Stomach (tissue), 9 donors: Measurements from ENCODE around the gene ULK4. TPM values are rescaled to one million over a fixed set of nuclear protein-coding genes. Genes with fewer than 3 reads are reported as not detected.

Experiments
- DNase-seq, 2 donors: peaks; one replicate each; pipeline versions ENCODE4 v3.0.0 to v3.0.0-alpha.2; 2013 to 2019
- H3K27ac ChIP-seq, 5 donors: fragments of 200-600 bp in 4 of 5; sonication (generic) in 4 of 5; one replicate each; pipeline ENCODE4 v1.5.1; 2013 to 2019; ENCODE audit warnings: mild to moderate bottlenecking in 1 of 5, moderate library complexity in 1 of 5
- H3K27me3 ChIP-seq, 3 donors: fragments of 200-600 bp; sonication (generic); one replicate each; pipeline ENCODE4 v1.5.1; 2017 to 2019; ENCODE audit warnings: mixed run types in 1 of 3
- H3K36me3 ChIP-seq, 4 donors: fragments of 200-600 bp; sonication (generic); 1 replicate in 3 of 4; 2 replicates in 1 of 4; pipeline ENCODE4 v1.5.1; 2016 to 2019
- H3K4me1 ChIP-seq, 4 donors: fragments of 200-600 bp; sonication (generic); one replicate each; pipeline ENCODE4 v1.5.1; 2016 to 2019
- H3K4me3 ChIP-seq, 4 donors: fragments of 200-600 bp; sonication (generic) in 3 of 4; one replicate each; pipeline ENCODE4 v1.5.1; 2016 to 2019; ENCODE audit warnings: mild to moderate bottlenecking in 1 of 4
- H3K9me3 ChIP-seq, 4 donors: fragments of 200-600 bp; sonication (generic); one replicate each; pipeline ENCODE4 v1.5.1; 2016 to 2019
- EP300 ChIP-seq: sonication (generic); formaldehyde crosslinking; IDR thresholded peaks from one replicate; pipeline ENCODE4 v1.6.1; 2017; ENCODE audit warnings: antibody characterized with exemption
- POLR2A ChIP-seq, 4 donors: fragments of 450-650 bp; IDR thresholded peaks; one replicate each; pipeline ENCODE4 v1.6.1; 2016; ENCODE audit warnings: antibody characterized with exemption in 4 of 4, control low read depth in 2 of 4, mild to moderate bottlenecking in 1 of 4, moderate library complexity in 1 of 4
- POLR2AphosphoS5 ChIP-seq, 3 donors: sonication (generic); formaldehyde crosslinking; IDR thresholded peaks; one replicate each; pipeline ENCODE4 v1.6.1; 2016; ENCODE audit warnings: antibody characterized with exemption in 3 of 3
- WGBS, 5 donors: extraction: QIAGEN DNeasy Blood & Tissue Kit in 3 of 5; methylation state at CpG; one replicate each; pipeline versions ENCODE4 v1.1.5 to v1.1.7; 2013 to 2018; 5-methylcytosine and 5-hydroxymethylcytosine counted together
- intact Hi-C: fragments of 100-400 bp; cut with DNase I; formaldehyde crosslinking; loops from one replicate; pipeline ENCODE4 v1.15.1; 2023; ENCODE audit warnings: low total_unique reads
- polyA plus RNA-seq, 3 donors: library from polyadenylated mRNA; stranded (reverse); fragments of 200-250 nt; gene quantifications; one replicate each; pipeline ENCODE4 v1.2.3, GENCODE V29; 2013
- total RNA-seq, 5 donors: library from RNA; depleted of rRNA; stranded (reverse); fragments of >200 nt; gene quantifications; one replicate each; pipeline versions ENCODE4 v1.1.0 to v1.2.3, GENCODE V29; 2014 to 2016
- TF ChIP-seq, protein P1 (sequence below), 7 experiments: fragments of 450-650 bp in 4 of 7; fragments of 200-600 bp in 3 of 7; sonication (generic) in 3 of 7; IDR thresholded peaks; one replicate each; pipeline ENCODE4 v1.5.1; 2016 to 2019; ENCODE audit warnings: antibody characterized with exemption in 7 of 7, control low read depth in 2 of 7, mild to moderate bottlenecking in 1 of 7
- donor health status: healthy with polysubstance abuse.
- donor health status: Bipolar disorder and iron deficiency.
- donor health status: healthy.

The ULK4 gene
- total and polyA plus RNA-seq, 8 donors, result 1.6 to 150 (median 7.4) TPM

DNA sequence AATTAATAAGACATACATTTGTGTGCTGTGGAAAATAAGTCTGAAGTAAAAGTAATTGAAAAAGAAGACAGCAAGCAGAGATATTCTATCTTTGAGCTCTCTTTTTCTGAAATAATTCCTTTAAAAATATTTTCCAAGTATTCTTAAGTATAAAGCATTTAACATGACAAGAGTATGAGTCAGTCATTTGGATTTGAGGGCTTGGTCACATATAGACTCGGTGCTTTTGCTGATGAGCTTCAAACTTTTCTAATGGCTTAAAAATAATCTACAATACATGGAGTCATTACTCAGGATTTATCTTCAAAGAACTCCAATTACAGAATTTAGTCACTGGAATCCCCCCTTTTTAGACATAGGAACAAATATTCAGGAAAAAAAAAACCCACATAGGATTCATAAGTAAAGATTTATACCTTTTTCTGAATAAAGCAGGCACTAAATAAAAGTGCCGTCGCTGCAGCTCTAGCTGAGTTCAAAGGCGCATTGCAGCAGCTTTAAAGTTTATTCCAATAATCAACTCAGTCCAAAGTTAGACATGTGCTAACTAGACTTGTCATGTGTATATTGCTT lies 615.1 kb downstream of the ULK4 start:
- Histone ChIP-seq H3K27ac (no peak overlapping the region), H3K27me3 (no peaks in the 10 kb centered on the region), H3K4me3 (no peak overlapping the region), H3K36me3 (no peaks in the 10 kb centered on the region), H3K4me1 (no peaks in the 10 kb centered on the region), H3K9me3 (peaks cover 0 to 6% (median 4%) of the 10 kb centered on the region in 4 donors)
- TF ChIP-seq, protein P1, sequence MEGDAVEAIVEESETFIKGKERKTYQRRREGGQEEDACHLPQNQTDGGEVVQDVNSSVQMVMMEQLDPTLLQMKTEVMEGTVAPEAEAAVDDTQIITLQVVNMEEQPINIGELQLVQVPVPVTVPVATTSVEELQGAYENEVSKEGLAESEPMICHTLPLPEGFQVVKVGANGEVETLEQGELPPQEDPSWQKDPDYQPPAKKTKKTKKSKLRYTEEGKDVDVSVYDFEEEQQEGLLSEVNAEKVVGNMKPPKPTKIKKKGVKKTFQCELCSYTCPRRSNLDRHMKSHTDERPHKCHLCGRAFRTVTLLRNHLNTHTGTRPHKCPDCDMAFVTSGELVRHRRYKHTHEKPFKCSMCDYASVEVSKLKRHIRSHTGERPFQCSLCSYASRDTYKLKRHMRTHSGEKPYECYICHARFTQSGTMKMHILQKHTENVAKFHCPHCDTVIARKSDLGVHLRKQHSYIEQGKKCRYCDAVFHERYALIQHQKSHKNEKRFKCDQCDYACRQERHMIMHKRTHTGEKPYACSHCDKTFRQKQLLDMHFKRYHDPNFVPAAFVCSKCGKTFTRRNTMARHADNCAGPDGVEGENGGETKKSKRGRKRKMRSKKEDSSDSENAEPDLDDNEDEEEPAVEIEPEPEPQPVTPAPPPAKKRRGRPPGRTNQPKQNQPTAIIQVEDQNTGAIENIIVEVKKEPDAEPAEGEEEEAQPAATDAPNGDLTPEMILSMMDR (IDR thresholded peaks at IDR 0.05), result no peak
- TF ChIP-seq POLR2A (IDR thresholded peaks at IDR 0.05), result no peak
- TF ChIP-seq EP300, result no peak
- TF ChIP-seq POLR2AphosphoS5 (IDR thresholded peaks at IDR 0.05), result no peak
- WGBS, 5 donors, result 72 to 88% (median 80%) methylated on average over 4 of the region's 4 CpGs
- intact Hi-C loops, result no loop called here
- no peak for DNase-seq

DNA sequence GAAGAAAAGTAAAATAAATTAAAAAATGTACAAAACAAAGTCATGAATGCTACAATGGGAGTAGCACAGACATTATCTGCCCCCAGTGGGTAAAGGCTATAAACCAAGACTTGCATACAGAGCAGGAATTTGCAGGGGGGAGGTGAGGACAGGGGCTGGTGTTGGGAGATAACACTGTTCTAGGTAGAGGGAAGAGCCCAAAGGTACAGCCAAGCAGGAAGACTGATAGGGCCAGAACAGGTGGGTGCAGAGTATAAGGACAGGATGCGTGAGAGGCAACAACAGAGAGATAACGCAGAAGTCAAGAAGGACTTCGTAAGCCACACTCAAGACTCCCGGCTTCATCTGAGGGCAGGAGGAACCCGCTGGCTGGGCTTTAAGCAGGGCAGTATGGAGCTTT lies 616.1 kb downstream of the ULK4 start:
- H3K9me3 ChIP-seq, result peaks cover 0 to 6% (median 4%) of the 10 kb centered on the region in 4 donors
- no peaks in the 10 kb centered on the region for H3K27me3 ChIP-seq
- H3K4me3 ChIP-seq, result no peak overlapping the region
- no peak overlapping the region for H3K27ac ChIP-seq
- DNase-seq, result no peak
- TF ChIP-seq EP300 (no peak), POLR2A (IDR thresholded peaks at IDR 0.05) (no peak), POLR2AphosphoS5 (IDR thresholded peaks at IDR 0.05) (no peak)
- TF ChIP-seq, protein P1 (IDR thresholded peaks at IDR 0.05), result no peak
- WGBS, 5 donors, result 91 to 95% (median 93%) methylated on average over 5 of the region's 5 CpGs
- intact Hi-C loops, result no loop called here
- H3K4me1 ChIP-seq, result no peaks in the 10 kb centered on the region
- no peaks in the 10 kb centered on the region for H3K36me3 ChIP-seq

DNA sequence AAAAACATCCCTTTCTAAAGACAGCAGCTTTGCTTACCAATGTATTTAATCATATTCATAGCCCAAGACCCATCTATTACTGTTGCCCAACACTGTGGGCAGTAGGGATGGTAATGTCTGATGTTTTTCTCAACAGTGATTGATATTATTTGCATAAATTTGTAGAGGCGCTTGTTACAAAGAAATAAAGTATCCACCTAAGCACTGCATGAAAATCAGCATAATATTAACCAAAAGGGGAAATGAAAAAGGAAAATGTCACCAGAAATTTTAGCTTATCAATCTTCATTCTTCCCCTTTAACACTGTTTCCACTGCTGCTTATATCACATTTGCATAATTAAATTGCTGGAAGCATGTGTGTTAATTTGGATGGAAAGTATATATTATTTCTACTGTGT lies 622.1 kb downstream of the ULK4 start:
- no peak for DNase-seq
- WGBS, 5 donors, result 85 to 94% (median 94%) methylated on average over 1 of the region's 1 CpG
- intact Hi-C loops, result no loop called here
- peaks cover 0 to 6% (median 0%) of the 10 kb centered on the region in 4 donors for H3K9me3 ChIP-seq
- TF ChIP-seq POLR2A (IDR thresholded peaks at IDR 0.05) (no peak), EP300 (no peak), POLR2AphosphoS5 (IDR thresholded peaks at IDR 0.05) (no peak)
- TF ChIP-seq, protein P1 (IDR thresholded peaks at IDR 0.05), result no peak
- no peaks in the 10 kb centered on the region for H3K4me1 ChIP-seq
- H3K36me3 ChIP-seq, result no peaks in the 10 kb centered on the region
- H3K27me3 ChIP-seq, result no peaks in the 10 kb centered on the region
- no peak overlapping the region for H3K27ac ChIP-seq
- no peak overlapping the region for H3K4me3 ChIP-seq

DNA sequence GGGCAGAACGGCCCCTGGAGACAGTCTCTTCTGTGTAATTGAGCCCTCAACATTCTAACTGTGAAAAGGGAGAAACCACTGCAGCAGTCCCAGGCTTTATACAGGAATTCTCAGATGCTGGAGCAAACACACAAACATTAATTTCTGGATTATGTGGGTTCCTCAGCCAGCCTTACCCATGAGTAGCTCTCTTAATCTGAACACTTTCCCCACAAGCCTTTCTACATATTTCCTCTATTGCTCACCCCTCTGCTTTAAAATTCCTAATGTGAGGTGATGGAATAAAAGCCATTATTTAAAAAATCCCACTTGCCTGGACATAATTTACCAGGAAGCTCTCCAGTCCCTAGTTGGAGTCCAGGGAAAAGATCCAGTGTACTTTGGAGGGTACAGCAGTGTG lies 623.6 kb downstream of the ULK4 start:
- 57 to 79% (median 68%) methylated on average over 1 of the region's 1 CpG for WGBS, 5 donors
- H3K27ac ChIP-seq, result no peak overlapping the region
- no peaks in the 10 kb centered on the region for H3K9me3 ChIP-seq
- H3K4me1 ChIP-seq, result no peaks in the 10 kb centered on the region
- TF ChIP-seq POLR2A (IDR thresholded peaks at IDR 0.05) (no peak), POLR2AphosphoS5 (IDR thresholded peaks at IDR 0.05) (no peak), EP300 (no peak)
- TF ChIP-seq, protein P1 (IDR thresholded peaks at IDR 0.05), result no peak
- no peak overlapping the region for H3K4me3 ChIP-seq
- no peaks in the 10 kb centered on the region for H3K36me3 ChIP-seq
- no peaks in the 10 kb centered on the region for H3K27me3 ChIP-seq
- DNase-seq, result no peak
- intact Hi-C loops, result no loop called here
